GM12873 (cell line): ENCODE measurements around the gene NEDD1.

Experiments used
- CTCF ChIP-seq: IDR thresholded peaks from 2 replicates; pipeline ENCODE4 v1.5.1; 2012; ENCODE audit warnings: low read depth, mild to moderate bottlenecking, moderate library complexity, low read length, control low read depth; ENCODE audit not compliant: insufficient read depth; ENCODE audit errors: missing control alignments

Gene NEDD1

DNA sequence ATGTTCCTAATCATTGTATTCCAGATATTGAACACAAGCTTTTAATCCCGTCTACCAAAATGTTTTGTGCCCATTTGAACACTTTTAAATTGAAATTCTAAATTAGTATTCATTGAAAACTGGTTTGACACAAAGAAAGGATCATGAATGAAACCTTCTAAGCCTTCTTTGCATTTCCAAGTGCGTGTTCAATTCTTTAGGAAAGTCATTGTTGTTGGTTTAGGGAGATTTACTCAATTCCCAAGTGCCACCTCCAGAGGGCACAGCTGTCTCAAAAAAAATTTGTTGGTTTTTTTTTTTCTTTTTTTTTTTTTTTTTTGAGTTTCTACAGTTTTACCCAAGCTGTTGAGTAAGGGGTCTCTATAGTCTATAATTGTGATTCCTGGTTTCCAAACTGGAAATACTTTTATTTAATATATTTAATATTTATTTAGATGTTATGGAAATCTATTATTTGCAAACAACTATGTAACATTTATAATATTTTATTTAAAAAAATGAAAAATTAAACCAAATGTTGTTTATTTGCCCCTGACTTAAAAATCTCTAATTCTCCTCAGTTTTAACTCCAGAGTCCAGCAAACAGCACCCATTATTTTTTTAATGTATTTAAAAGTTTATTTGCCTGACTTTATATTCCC lies 79.9 kb downstream of the NEDD1 start:
- peak; percentile 47 for TF ChIP-seq CTCF

- TF ChIP-seq CTCF: no peak
These were observed 81.9 kb downstream of the NEDD1 start for GRCh38 chr12:96988919-96989318.

GRCh38 chr12:96989916-96990315 lies 82.9 kb downstream of the NEDD1 start:
- peak; percentile 46 for TF ChIP-seq CTCF

DNA sequence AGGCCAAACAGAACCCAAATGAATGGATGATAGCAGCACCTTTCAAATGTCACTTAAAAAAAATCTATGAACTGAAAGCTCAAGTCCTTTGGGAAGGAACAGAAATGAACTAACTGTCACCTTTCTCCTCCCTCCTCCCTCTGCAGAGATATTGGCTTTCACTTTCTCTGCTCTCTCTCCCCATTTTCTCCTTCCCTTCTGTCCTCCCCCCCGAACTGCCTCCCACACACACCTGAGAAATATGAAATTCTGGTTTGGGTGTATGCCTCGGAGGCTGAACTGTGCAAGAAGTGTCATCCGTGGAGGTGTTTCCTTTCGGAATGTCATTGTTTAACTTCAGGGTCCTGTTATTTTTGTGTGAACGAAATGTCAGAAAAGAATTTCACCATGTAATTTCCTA lies 87.8 kb downstream of the NEDD1 start:
- TF ChIP-seq CTCF: no peak

DNA sequence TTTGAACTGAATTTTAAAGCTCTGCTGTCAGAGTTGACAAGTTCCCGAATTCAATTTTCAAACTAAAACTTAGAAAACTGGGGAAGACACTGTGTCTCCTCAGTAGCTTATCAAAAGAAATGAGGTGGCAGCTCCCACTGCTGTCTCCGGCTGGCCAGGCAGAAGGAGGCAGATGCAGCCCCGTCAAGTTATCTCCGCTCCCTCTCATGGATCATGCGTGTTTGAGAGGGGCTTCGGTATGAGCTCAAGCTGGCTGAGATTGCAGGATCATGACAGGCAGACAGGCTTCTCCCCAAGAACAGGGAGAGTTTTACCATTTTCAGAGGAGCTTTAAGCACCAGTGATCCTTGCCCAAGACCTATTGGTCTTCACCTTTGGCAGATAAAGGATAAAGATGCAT lies 88.8 kb downstream of the NEDD1 start:
- no peak for TF ChIP-seq CTCF

- no peak for TF ChIP-seq CTCF
These were observed 90.9 kb downstream of the NEDD1 start for GRCh38 chr12:96997797-96998484.

- TF ChIP-seq CTCF: no peak
These were observed 96.2 kb downstream of the NEDD1 start for GRCh38 chr12:97003276-97003675.
